Endothelial cell (in vitro differentiated cells): Measurements from ENCODE around the gene FOSB. TPM values are rescaled to one million over a fixed set of nuclear protein-coding genes. Genes with fewer than 3 reads are reported as not detected.
A peak's percentile ranks its signal among the peaks of the same experiment; 100 is the strongest.

Experiments
- DNase-seq: peaks from one replicate; pipeline ENCODE4 v3.0.0; 2021; ENCODE audit warnings: low spot score
- H3K27ac Mint-ChIP-seq: one replicate; pipeline ENCODE4 v1.8.0; 2021; ENCODE audit warnings: mixed read lengths, inconsistent platforms; ENCODE audit not compliant: unreplicated experiment
- H3K27me3 Mint-ChIP-seq: one replicate; pipeline ENCODE4 v1.8.0; 2021; ENCODE audit warnings: mild to moderate bottlenecking, moderate library complexity, mixed read lengths, inconsistent platforms; ENCODE audit not compliant: unreplicated experiment
- H3K36me3 Mint-ChIP-seq: one replicate; pipeline ENCODE4 v1.8.0; 2021; ENCODE audit warnings: mild to moderate bottlenecking, low read depth, mixed read lengths, inconsistent platforms; ENCODE audit not compliant: unreplicated experiment
- H3K4me1 Mint-ChIP-seq: one replicate; pipeline ENCODE4 v1.8.0; 2021; ENCODE audit warnings: mild to moderate bottlenecking, mixed read lengths, inconsistent platforms; ENCODE audit not compliant: unreplicated experiment
- H3K4me3 Mint-ChIP-seq: one replicate; pipeline ENCODE4 v1.8.0; 2021; ENCODE audit warnings: mild to moderate bottlenecking, mixed read lengths, inconsistent platforms; ENCODE audit not compliant: unreplicated experiment
- H3K9me3 Mint-ChIP-seq: one replicate; pipeline ENCODE4 v1.8.0; 2021; ENCODE audit warnings: mixed read lengths, inconsistent platforms; ENCODE audit not compliant: unreplicated experiment
- CTCF ChIP-seq: fragments of 200-600 bp; sonication (generic); IDR thresholded peaks from one replicate; pipeline ENCODE4 v1.5.0; 2021; ENCODE audit warnings: antibody characterized with exemption; ENCODE audit not compliant: unreplicated experiment
- total RNA-seq: library from RNA; stranded (reverse); fragmentation: NEBNext Ultra II Directional; extraction: Animal tissue kit (Norgen Biotek cat#: 25700); gene quantifications from one replicate; pipeline ENCODE4 v1.2.1, GENCODE V29; 2021; ENCODE audit not compliant: unreplicated experiment

The FOSB gene
- total RNA-seq, 1 donor from 2014 or later, result 64.2 TPM

GRCh38 chr19:45464852-45465441 lies 2.8 kb upstream of the FOSB start:
- Mint-ChIP-seq H3K36me3 (peaks cover 8% of the 10 kb centered on the region), H3K4me1 (peaks cover 7% of the 10 kb centered on the region), H3K27me3 (peaks cover 25% of the 10 kb centered on the region), H3K9me3 (no peaks in the 10 kb centered on the region), H3K27ac (no peak overlapping the region), H3K4me3 (peak overlapping the region; percentile 60)
- DNase-seq, result no peak
- no peak for TF ChIP-seq CTCF

GRCh38 chr19:45467115-45467455 lies 711 bp upstream of the FOSB start:
- DNase-seq, result no peak
- Mint-ChIP-seq H3K9me3 (no peaks in the 10 kb centered on the region), H3K27me3 (peaks cover 46% of the 10 kb centered on the region), H3K4me3 (peak overlapping the region; percentile 80), H3K4me1 (peaks cover 13% of the 10 kb centered on the region), H3K27ac (peak overlapping the region; percentile 92), H3K36me3 (peaks cover 17% of the 10 kb centered on the region)
- TF ChIP-seq CTCF, result no peak

GRCh38 chr19:45468159-45468651 lies 409 bp downstream of the FOSB start:
- DNase-seq, result no peak
- peaks cover 21% of the 10 kb centered on the region for H3K36me3 Mint-ChIP-seq
- peak overlapping the region; percentile 94 for H3K27ac Mint-ChIP-seq
- peak overlapping the region; percentile 96 for H3K4me3 Mint-ChIP-seq
- H3K4me1 Mint-ChIP-seq, result peaks cover 17% of the 10 kb centered on the region
- no peaks in the 10 kb centered on the region for H3K9me3 Mint-ChIP-seq
- peaks cover 57% of the 10 kb centered on the region for H3K27me3 Mint-ChIP-seq
- no peak for TF ChIP-seq CTCF

GRCh38 chr19:45468803-45469131 lies 971 bp downstream of the FOSB start:
- peaks cover 22% of the 10 kb centered on the region for H3K4me1 Mint-ChIP-seq
- TF ChIP-seq CTCF, result no peak
- H3K36me3 Mint-ChIP-seq, result peaks cover 25% of the 10 kb centered on the region
- no peaks in the 10 kb centered on the region for H3K9me3 Mint-ChIP-seq
- H3K27ac Mint-ChIP-seq, result peak overlapping the region; percentile 94
- peak overlapping the region; percentile 96 for H3K4me3 Mint-ChIP-seq
- DNase-seq, result no peak
- H3K27me3 Mint-ChIP-seq, result peaks cover 61% of the 10 kb centered on the region

- H3K27ac Mint-ChIP-seq, result peak overlapping the region; percentile 94
- H3K4me1 Mint-ChIP-seq, result peaks cover 25% of the 10 kb centered on the region
- H3K27me3 Mint-ChIP-seq, result peaks cover 66% of the 10 kb centered on the region
- H3K4me3 Mint-ChIP-seq, result peak overlapping the region; percentile 96
- no peaks in the 10 kb centered on the region for H3K9me3 Mint-ChIP-seq
- TF ChIP-seq CTCF, result no peak
- H3K36me3 Mint-ChIP-seq, result peaks cover 25% of the 10 kb centered on the region
- DNase-seq, result peak; percentile 88
These were observed 1.5 kb downstream of the FOSB start for GRCh38 chr19:45469132-45469944.
